Measurements from ENCODE around the gene OTUD7B. TPM values are rescaled to one million over a fixed set of nuclear protein-coding genes. Genes with fewer than 3 reads are reported as not detected.

Gene OTUD7B
- total and polyA plus RNA-seq, 2 of the 8 experiments (the other 6 are each of a cell fraction or from before 2014, with no cell fraction given): 4.2 to 21.5 TPM

DNA sequence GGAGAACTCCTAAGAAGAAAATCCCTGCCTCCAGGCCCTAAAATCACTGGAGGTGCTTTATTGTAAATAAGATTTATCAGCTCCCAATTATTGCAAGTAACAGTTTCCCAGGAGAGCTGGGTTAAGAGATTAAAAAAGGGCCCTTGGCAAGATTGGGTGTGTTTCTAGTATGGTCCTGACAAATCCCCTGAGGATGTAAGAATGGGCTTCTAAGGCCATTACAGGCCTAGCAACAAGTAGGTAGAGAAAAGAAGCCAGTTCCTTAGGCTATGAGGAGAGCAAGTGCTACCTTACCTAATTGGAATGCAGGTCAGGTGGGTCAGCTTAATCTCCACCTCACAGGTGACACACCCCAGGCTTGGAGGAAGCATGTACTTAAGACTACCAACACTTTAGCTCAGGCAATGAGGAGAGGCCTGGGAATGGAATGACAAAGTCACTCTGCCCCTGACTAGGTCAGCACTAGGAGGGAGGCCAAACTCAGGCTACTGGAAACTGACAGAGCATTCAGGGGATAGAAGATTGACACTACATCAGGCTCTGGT, 6.8 kb upstream of the OTUD7B start:
- POLR2A ChIA-PET (ENCODE audit: partially characterized antibody): interaction anchor here (0.6 to 2.9 kb wide), 4 partner anchors 19 to 205 kb away, joined by 3 to 9 read pairs (median 3); a partner anchor contains a TSS
- Histone ChIP-seq H2AFZ (ENCODE audit: low read length) (no peak overlapping the region), H3K9me3 (ENCODE audit: insufficient read depth in 2 of 2, low read depth in 1 of 2, low read length in 1 of 2) (no peaks in the 10 kb centered on the region), H2BK5ac (ENCODE audit: low read depth, low read length) (no peak overlapping the region), H4K5ac (ENCODE audit: insufficient read length, low read depth, low read length) (no peak overlapping the region), H3K4me2 (ENCODE audit: insufficient read depth in 1 of 2, low read depth in 2 of 2, low read length in 2 of 2) (no peak overlapping the region), H2BK15ac (ENCODE audit: low read length) (no peak overlapping the region), H4K8ac (ENCODE audit: extremely low read depth, insufficient read depth, low read length) (no peak overlapping the region), H4K20me1 (replicated peaks in 1 of 2; ENCODE audit: control insufficient read depth in 1 of 2, insufficient read depth in 2 of 2, low read length in 2 of 2) (no peaks in the 10 kb centered on the region), H3K18ac (ENCODE audit: extremely low read depth, low read length) (no peak overlapping the region), H2BK20ac (ENCODE audit: low read length) (no peak overlapping the region), H3K27ac (ENCODE audit: low read depth, low read length) (no peak overlapping the region), H3K4me3 (ENCODE audit: extremely low read depth in 1 of 4, insufficient read depth in 2 of 4, low read depth in 3 of 4, low read length in 4 of 4) (no peak overlapping the region), H3K56ac (replicated peaks; ENCODE audit: insufficient read length, low read depth, low read length) (no peak overlapping the region), H3K4ac (replicated peaks; ENCODE audit: insufficient read length, low read depth, low read length) (no peak overlapping the region), H3K36me3 (ENCODE audit: control insufficient read depth in 2 of 4, insufficient read depth in 4 of 4, low read length in 3 of 4) (no peaks in the 10 kb centered on the region), H3K79me1 (ENCODE audit: low read depth, low read length) (no peaks in the 10 kb centered on the region), H4K91ac (replicated peaks; ENCODE audit: insufficient read length, low read length) (no peak overlapping the region), H3K9ac (replicated peaks in 1 of 4; ENCODE audit: extremely low read depth in 1 of 4, low read depth in 3 of 4, low read length in 3 of 4) (no peak overlapping the region), H3K14ac (ENCODE audit: insufficient read length) (no peak overlapping the region), H3K27me3 (replicated peaks in 1 of 4; ENCODE audit: control insufficient read depth in 3 of 4, extremely low read depth in 1 of 4, insufficient read depth in 3 of 4, low read length in 3 of 4) (no peaks in the 10 kb centered on the region), H3K23ac (ENCODE audit: insufficient read length) (no peak overlapping the region), H3K4me1 (replicated peaks in 1 of 4; ENCODE audit: control insufficient read depth in 3 of 4, insufficient read depth in 4 of 4, low read length in 3 of 4) (no peaks in the 10 kb centered on the region; a peak in 1 of 7 replicates), H2BK12ac (ENCODE audit: low read depth, low read length) (no peak overlapping the region), H3K79me2 (ENCODE audit: control insufficient read depth in 1 of 2, insufficient read depth in 2 of 2, low read length in 2 of 2) (no peaks in the 10 kb centered on the region), H2AK5ac (ENCODE audit: low read depth, low read length) (no peak overlapping the region), H3K23me2 (ENCODE audit: low read depth, low read length) (no peaks in the 10 kb centered on the region), H2BK120ac (replicated peaks; ENCODE audit: low read depth, low read length) (no peak overlapping the region)
- FAIRE-seq (no peak), DNase-seq (ENCODE audit: low read depth in 1 of 2, low spot score in 2 of 2) (peak in 1 of 2 experiments; percentile 39)
- CTCF ChIA-PET (ENCODE audit: partially characterized antibody): interaction anchor here (0.9 to 1.4 kb wide), 5 partner anchors 48 to 170 kb away, joined by 3 to 4 read pairs (median 3); no protein-coding TSS in a partner anchor
- no peak for TF ChIP-seq CHD1 (IDR thresholded peaks at IDR 0.05; ENCODE audit: low read depth, low read length)
- TF ChIP-seq, protein P1, sequence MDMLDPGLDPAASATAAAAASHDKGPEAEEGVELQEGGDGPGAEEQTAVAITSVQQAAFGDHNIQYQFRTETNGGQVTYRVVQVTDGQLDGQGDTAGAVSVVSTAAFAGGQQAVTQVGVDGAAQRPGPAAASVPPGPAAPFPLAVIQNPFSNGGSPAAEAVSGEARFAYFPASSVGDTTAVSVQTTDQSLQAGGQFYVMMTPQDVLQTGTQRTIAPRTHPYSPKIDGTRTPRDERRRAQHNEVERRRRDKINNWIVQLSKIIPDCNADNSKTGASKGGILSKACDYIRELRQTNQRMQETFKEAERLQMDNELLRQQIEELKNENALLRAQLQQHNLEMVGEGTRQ (IDR thresholded peaks at IDR 0.05; ENCODE audit: low read length): peak; percentile 54
- 0 out of 2 replicates have a peak, but pooled peaks have one; percentile 28 for TF ChIP-seq JUN (IDR thresholded peaks at IDR 0.05; ENCODE audit: low read depth, low read length)
- 0 out of 4 replicates have a peak, but pooled peaks of 1 of the 2 experiments have one; percentile 24 for TF ChIP-seq SIN3A (conservative IDR thresholded peaks at IDR 0.05 in 1 of 2, IDR thresholded peaks at IDR 0.05 in 1 of 2; ENCODE audit: low read depth in 1 of 2, low read length in 2 of 2)

Data from H1 (cell line).